ENCODE data around the gene DOK6. TPM values are rescaled to one million over a fixed set of nuclear protein-coding genes. Genes with fewer than 3 reads are reported as not detected.

Gene DOK6
- total RNA-seq, 4 donors from 2014 or later = 0.34 to 10.8 (median 0.52) TPM

GRCh38 chr18:69649684-69650083 is 249.0 kb downstream of the DOK6 start:
- no peak for TF ChIP-seq CTCF (IDR thresholded peaks at IDR 0.05; ENCODE audit: low read depth)

- no peak for TF ChIP-seq CTCF (IDR thresholded peaks at IDR 0.05; ENCODE audit: low read depth)
These were observed 250.6 kb downstream of the DOK6 start for GRCh38 chr18:69651243-69651642.

- TF ChIP-seq CTCF (IDR thresholded peaks at IDR 0.05; ENCODE audit: low read depth) = no peak
These were observed 255.1 kb downstream of the DOK6 start for GRCh38 chr18:69655816-69656215.

- no peak for TF ChIP-seq CTCF (IDR thresholded peaks at IDR 0.05; ENCODE audit: low read depth)
These were observed 257.4 kb downstream of the DOK6 start for GRCh38 chr18:69658103-69658502.

- TF ChIP-seq CTCF (IDR thresholded peaks at IDR 0.05; ENCODE audit: low read depth) = no peak
These were observed 258.0 kb downstream of the DOK6 start for GRCh38 chr18:69658685-69659084.

- no peak for TF ChIP-seq CTCF (IDR thresholded peaks at IDR 0.05; ENCODE audit: low read depth)
These were observed 258.5 kb downstream of the DOK6 start for GRCh38 chr18:69659142-69659651.

GRCh38 chr18:69664399-69664798 is 263.7 kb downstream of the DOK6 start:
- TF ChIP-seq CTCF (IDR thresholded peaks at IDR 0.05; ENCODE audit: low read depth) = no peak
